Esophagus squamous epithelium (tissue), 4 donors: ENCODE data around the gene CCSER1.

Experiments
- CTCF ChIP-seq, 6 experiments: fragments of 450-650 bp in 4 of 6; fragments of 200-600 bp in 2 of 6; sonication (generic) in 2 of 6; IDR thresholded peaks; one replicate each; pipeline ENCODE4 v1.5.1; 2016 to 2019; ENCODE audit warnings: antibody characterized with exemption in 6 of 6, mild to moderate bottlenecking in 4 of 6, moderate library complexity in 4 of 6
- POLR2A ChIP-seq, 4 donors: fragments of 450-650 bp; IDR thresholded peaks; one replicate each; pipeline ENCODE4 v1.6.1; 2017; ENCODE audit warnings: antibody characterized with exemption in 4 of 4, mild to moderate bottlenecking in 4 of 4, moderate library complexity in 3 of 4

GRCh38 chr4:91427171-91427570 lies 1300.0 kb downstream of the CCSER1 start:
- TF ChIP-seq CTCF (IDR thresholded peaks at IDR 0.05) (no peak), POLR2A (IDR thresholded peaks at IDR 0.05) (no peak)
